H9 (cell line): ENCODE data around the gene TRAFD1. TPM values are rescaled to one million over a fixed set of nuclear protein-coding genes. Genes with fewer than 3 reads are reported as not detected.

Experiments used
- DNase-seq: peaks from one replicate; pipeline ENCODE4 v3.0.0-alpha.2; 2017
- H2AFZ ChIP-seq: one replicate; pipeline ENCODE4 v1.6.1; 2013; ENCODE audit warnings: mild to moderate bottlenecking, low read length, control low read depth, moderate library complexity
- H2AK5ac ChIP-seq: 2 replicates; pipeline ENCODE4 v1.6.1; 2013; ENCODE audit warnings: low read length, control low read depth, mixed read lengths; ENCODE audit not compliant: insufficient read length
- H2BK120ac ChIP-seq: one replicate; pipeline ENCODE4 v1.6.1; 2013; ENCODE audit warnings: low read depth, mild to moderate bottlenecking, low read length, control low read depth, inconsistent platforms; ENCODE audit not compliant: poor library complexity, severe bottlenecking
- H2BK12ac ChIP-seq: 2 replicates; pipeline ENCODE4 v1.6.1; 2013; ENCODE audit warnings: low read length, control low read depth, mixed read lengths, low read depth; ENCODE audit not compliant: insufficient read length
- H2BK15ac ChIP-seq: 2 replicates; pipeline ENCODE4 v1.6.1; 2013; ENCODE audit warnings: low read depth, low read length, control low read depth
- H2BK20ac ChIP-seq: one replicate; pipeline ENCODE4 v1.6.1; 2013; ENCODE audit warnings: low read depth, mild to moderate bottlenecking, low read length, control low read depth, inconsistent platforms; ENCODE audit not compliant: poor library complexity, severe bottlenecking
- H2BK5ac ChIP-seq: 2 replicates; pipeline ENCODE4 v1.6.1; 2013; ENCODE audit warnings: low read length, control low read depth, mixed read lengths; ENCODE audit not compliant: insufficient read length
- H3K14ac ChIP-seq: 2 replicates; pipeline ENCODE4 v1.6.1; 2013; ENCODE audit warnings: low read length, control low read depth; ENCODE audit not compliant: insufficient read depth
- H3K18ac ChIP-seq: 2 replicates; pipeline ENCODE4 v1.6.1; 2013; ENCODE audit warnings: low read depth, mild to moderate bottlenecking, mixed read lengths, low read length, control low read depth; ENCODE audit not compliant: insufficient read length
- H3K23ac ChIP-seq: 2 replicates; pipeline ENCODE4 v1.6.1; 2013; ENCODE audit warnings: low read length, control low read depth, mixed read lengths, low read depth; ENCODE audit not compliant: insufficient read length
- H3K23me2 ChIP-seq: 2 replicates; pipeline ENCODE4 v1.6.1; 2013; ENCODE audit warnings: low read depth, mild to moderate bottlenecking, mixed read lengths, low read length, control low read depth; ENCODE audit not compliant: insufficient read length, poor library complexity, severe bottlenecking
- H3K27ac ChIP-seq: 2 replicates; pipeline ENCODE4 v1.5.1; 2013; ENCODE audit warnings: low read length, control low read depth, mixed read lengths, low read depth; ENCODE audit not compliant: insufficient read length
- H3K27me3 ChIP-seq: 2 replicates; pipeline ENCODE4 v1.6.1; 2013; ENCODE audit warnings: low read length, control low read depth, inconsistent platforms; ENCODE audit not compliant: insufficient read depth
- H3K4ac ChIP-seq: 2 replicates; pipeline ENCODE4 v1.6.1; 2013; ENCODE audit warnings: low read depth, mild to moderate bottlenecking, control low read depth, inconsistent platforms, low read length, moderate library complexity
- H3K4me1 ChIP-seq: 2 replicates; pipeline ENCODE4 v1.6.1; 2013; ENCODE audit warnings: low read length, control low read depth, inconsistent platforms; ENCODE audit not compliant: insufficient read depth
- H3K4me2 ChIP-seq: 2 replicates; pipeline ENCODE4 v1.6.1; 2013; ENCODE audit warnings: low read length, control low read depth, mixed read lengths; ENCODE audit not compliant: insufficient read length, insufficient read depth
- H3K56ac ChIP-seq: 2 replicates; pipeline ENCODE4 v1.6.1; 2013; ENCODE audit warnings: low read depth, mild to moderate bottlenecking, mixed read lengths, low read length, control low read depth; ENCODE audit not compliant: insufficient read length
- H3K79me1 ChIP-seq: 2 replicates; pipeline ENCODE4 v1.6.1; 2013; ENCODE audit warnings: low read depth, mild to moderate bottlenecking, moderate library complexity, low read length, control low read depth, inconsistent platforms; ENCODE audit not compliant: insufficient read depth, poor library complexity, severe bottlenecking
- H3K79me2 ChIP-seq: 2 replicates; pipeline ENCODE4 v1.6.1; 2013; ENCODE audit warnings: low read length, control low read depth, inconsistent platforms; ENCODE audit not compliant: insufficient read depth
- H3K9ac ChIP-seq: 2 replicates; pipeline ENCODE4 v1.6.1; 2013; ENCODE audit warnings: low read length, control low read depth, mixed read lengths; ENCODE audit not compliant: insufficient read length; ENCODE audit errors: extremely low read depth
- H3K9me3 ChIP-seq: one replicate; pipeline ENCODE4 v1.6.1; 2013; ENCODE audit warnings: low read depth, low read length, inconsistent platforms; ENCODE audit not compliant: control insufficient read depth
- H3T11ph ChIP-seq: one replicate; pipeline ENCODE4 v1.6.1; 2013; ENCODE audit warnings: mild to moderate bottlenecking, low read length, control low read depth, inconsistent platforms
- H4K20me1 ChIP-seq: one replicate; pipeline ENCODE4 v1.6.1; 2013; ENCODE audit not compliant: control insufficient read depth, insufficient read length, insufficient read depth
- H4K5ac ChIP-seq: 2 replicates; pipeline ENCODE4 v1.6.1; 2013; ENCODE audit warnings: low read depth, mild to moderate bottlenecking, mixed read lengths, low read length, control low read depth; ENCODE audit not compliant: insufficient read length
- H4K8ac ChIP-seq: replicated peaks from 2 replicates; pipeline ENCODE4 v1.6.1; 2013; ENCODE audit warnings: low read length, control low read depth, mixed read lengths, low read depth; ENCODE audit not compliant: insufficient read length
- H4K91ac ChIP-seq: 2 replicates; pipeline ENCODE4 v1.6.1; 2013; ENCODE audit warnings: low read depth, mild to moderate bottlenecking, moderate library complexity, mixed read lengths, low read length, control low read depth; ENCODE audit not compliant: insufficient read length
- H3K27ac Mint-ChIP-seq, 3 experiments: 2 replicates in 2 of 3; 3 replicates in 1 of 3; pipeline ENCODE4 v1.8.0; 2020 to 2021; ENCODE audit warnings: mixed read lengths in 3 of 3, mild to moderate bottlenecking in 1 of 3, moderate library complexity in 1 of 3
- H3K27me3 Mint-ChIP-seq: 2 replicates; pipeline ENCODE4 v1.8.0; 2021; ENCODE audit warnings: low read depth, mild to moderate bottlenecking, moderate library complexity, mixed read lengths
- H3K36me3 Mint-ChIP-seq, 3 experiments: 2 replicates in 2 of 3; 3 replicates in 1 of 3; pipeline ENCODE4 v1.8.0; 2020 to 2021; ENCODE audit warnings: low read depth in 3 of 3, mixed read lengths in 3 of 3; ENCODE audit not compliant: insufficient read depth in 1 of 3
- H3K4me1 Mint-ChIP-seq, 2 experiments: 2 replicates each; pipeline ENCODE4 v1.8.0; 2020; ENCODE audit warnings: mixed read lengths in 2 of 2
- H3K4me3 Mint-ChIP-seq, 2 experiments: 2 replicates in 1 of 2; 3 replicates in 1 of 2; pipeline ENCODE4 v1.8.0; 2020 to 2021; ENCODE audit warnings: mild to moderate bottlenecking in 2 of 2, mixed read lengths in 2 of 2, moderate library complexity in 1 of 2
- H3K9me3 Mint-ChIP-seq, 2 experiments: 2 replicates in 1 of 2; 3 replicates in 1 of 2; pipeline ENCODE4 v1.8.0; 2020; ENCODE audit warnings: mild to moderate bottlenecking in 2 of 2, mixed read lengths in 2 of 2, moderate library complexity in 1 of 2
- WGBS: extraction: QIAGEN DNeasy Blood & Tissue Kit; methylation state at CpG from one replicate; pipeline ENCODE4 v1.1.7; 2013; ENCODE audit warnings: missing lambda C conversion rate, low lambda C conversion rate, mixed read lengths; ENCODE audit not compliant: insufficient read length; ENCODE audit errors: extremely low coverage; 5-methylcytosine and 5-hydroxymethylcytosine counted together
- total RNA-seq: library from RNA; stranded (reverse); gene quantifications from 2 replicates; pipeline ENCODE4 v1.2.1, GENCODE V29; 2021
- TF ChIP-seq, protein P1 (sequence below): fragments of 200-600 bp; sonication (generic); conservative IDR thresholded peaks from 3 replicates; pipeline ENCODE4 v1.8.0; 2021; ENCODE audit warnings: antibody characterized with exemption, mild to moderate bottlenecking

TRAFD1 gene
- total RNA-seq, 1 experiment from 2014 or later, result 32.0 TPM

DNA sequence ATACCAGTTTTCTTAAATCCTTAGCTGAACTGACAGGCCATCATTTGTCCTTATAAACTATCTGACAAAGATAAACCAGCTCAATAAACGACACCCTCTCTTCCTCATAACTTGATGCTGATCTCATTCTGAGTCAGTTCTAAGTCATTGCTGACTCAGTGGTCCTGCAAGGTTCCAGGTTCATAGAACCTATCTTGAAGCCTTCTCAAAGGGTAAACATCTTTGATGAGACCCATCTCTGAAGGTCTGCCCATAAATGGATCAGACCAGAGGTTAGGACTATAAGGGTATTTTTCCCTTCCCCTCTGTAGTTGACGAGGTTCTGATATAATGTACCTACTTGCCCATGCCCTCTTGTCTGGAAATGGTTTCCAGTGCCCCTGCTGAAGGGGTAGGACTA, 28.7 kb upstream of the TRAFD1 start:
- H3K23me2 ChIP-seq, result no peaks in the 10 kb centered on the region
- H3K56ac ChIP-seq, result no peak overlapping the region
- no peak overlapping the region; a peak in 2 of 7 replicates for H3K27ac Mint-ChIP-seq
- no peaks in the 10 kb centered on the region for H3K9me3 ChIP-seq
- no peak for DNase-seq
- no peak overlapping the region for H3K18ac ChIP-seq
- peaks cover 25% of the 10 kb centered on the region; the same call in 1 of the 2 replicates for H3K79me2 ChIP-seq
- H3K4me2 ChIP-seq, result no peak overlapping the region
- no peak overlapping the region for H4K91ac ChIP-seq
- TF ChIP-seq, protein P1, sequence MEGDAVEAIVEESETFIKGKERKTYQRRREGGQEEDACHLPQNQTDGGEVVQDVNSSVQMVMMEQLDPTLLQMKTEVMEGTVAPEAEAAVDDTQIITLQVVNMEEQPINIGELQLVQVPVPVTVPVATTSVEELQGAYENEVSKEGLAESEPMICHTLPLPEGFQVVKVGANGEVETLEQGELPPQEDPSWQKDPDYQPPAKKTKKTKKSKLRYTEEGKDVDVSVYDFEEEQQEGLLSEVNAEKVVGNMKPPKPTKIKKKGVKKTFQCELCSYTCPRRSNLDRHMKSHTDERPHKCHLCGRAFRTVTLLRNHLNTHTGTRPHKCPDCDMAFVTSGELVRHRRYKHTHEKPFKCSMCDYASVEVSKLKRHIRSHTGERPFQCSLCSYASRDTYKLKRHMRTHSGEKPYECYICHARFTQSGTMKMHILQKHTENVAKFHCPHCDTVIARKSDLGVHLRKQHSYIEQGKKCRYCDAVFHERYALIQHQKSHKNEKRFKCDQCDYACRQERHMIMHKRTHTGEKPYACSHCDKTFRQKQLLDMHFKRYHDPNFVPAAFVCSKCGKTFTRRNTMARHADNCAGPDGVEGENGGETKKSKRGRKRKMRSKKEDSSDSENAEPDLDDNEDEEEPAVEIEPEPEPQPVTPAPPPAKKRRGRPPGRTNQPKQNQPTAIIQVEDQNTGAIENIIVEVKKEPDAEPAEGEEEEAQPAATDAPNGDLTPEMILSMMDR, result no peak
- no peak overlapping the region for H3K14ac ChIP-seq
- H3K79me1 ChIP-seq, result peaks cover 13% of the 10 kb centered on the region
- H3K4ac ChIP-seq, result no peak overlapping the region
- H3K9me3 Mint-ChIP-seq, result no peaks in the 10 kb centered on the region
- no peak overlapping the region for H2BK20ac ChIP-seq
- H3K4me1 Mint-ChIP-seq, result no peaks in the 10 kb centered on the region
- no peak overlapping the region for H3K23ac ChIP-seq
- no CpG with 5 or more reads among the region's 2 CpGs for whole genome bisulfite sequencing
- H3K4me3 Mint-ChIP-seq, result no peak overlapping the region
- H2BK5ac ChIP-seq, result no peak overlapping the region
- H3K4me1 ChIP-seq, result no peaks in the 10 kb centered on the region
- no peak overlapping the region for H2AFZ ChIP-seq
- H3K27ac ChIP-seq, result no peak overlapping the region
- H4K20me1 ChIP-seq, result no peaks in the 10 kb centered on the region
- no peak overlapping the region for H2BK12ac ChIP-seq
- no peak overlapping the region for H4K5ac ChIP-seq
- peaks cover 27 to 72% (median 58%) of the 10 kb centered on the region in 3 experiments for H3K36me3 Mint-ChIP-seq
- no peak overlapping the region for H3T11ph ChIP-seq
- no peak overlapping the region for H2BK15ac ChIP-seq
- no peak overlapping the region for H3K9ac ChIP-seq
- no peaks in the 10 kb centered on the region for H3K27me3 ChIP-seq
- no peak overlapping the region for H2BK120ac ChIP-seq
- H4K8ac ChIP-seq, result no peak overlapping the region
- no peaks in the 10 kb centered on the region for H3K27me3 Mint-ChIP-seq
- no peak overlapping the region for H2AK5ac ChIP-seq
